Parathyroid adenoma (tissue), 2 donors: Measurements from ENCODE around the gene CLIP3.

Experiments used
- H2AFZ ChIP-seq: fragments of 300-600 bp; sonication (generic); one replicate; pipeline ENCODE4 v1.7.0; 2017; ENCODE audit warnings: antibody characterized with exemption, mild to moderate bottlenecking
- H3K27ac ChIP-seq: fragments of 300-600 bp; sonication (generic); one replicate; pipeline ENCODE4 v1.7.0; 2017
- H3K27me3 ChIP-seq: fragments of 300-600 bp; sonication (generic); one replicate; pipeline ENCODE4 v1.7.0; 2017; ENCODE audit warnings: low read length; ENCODE audit not compliant: control insufficient read depth, insufficient read depth
- H3K36me3 ChIP-seq: fragments of 300-600 bp; sonication (generic); one replicate; pipeline ENCODE4 v1.7.0; 2017; ENCODE audit warnings: low read length; ENCODE audit not compliant: control insufficient read depth, insufficient read depth
- H3K4me1 ChIP-seq: fragments of 300-600 bp; sonication (generic); one replicate; pipeline ENCODE4 v1.7.0; 2017; ENCODE audit warnings: control low read depth
- H3K4me2 ChIP-seq: fragments of 300-600 bp; sonication (generic); one replicate; pipeline ENCODE4 v1.7.0; 2017; ENCODE audit warnings: low read length
- H3K4me3 ChIP-seq: fragments of 300-600 bp; sonication (generic); one replicate; pipeline ENCODE4 v1.7.0; 2017; ENCODE audit warnings: low read depth, low read length
- H3K79me2 ChIP-seq: fragments of 300-600 bp; sonication (generic); one replicate; pipeline ENCODE4 v1.7.0; 2017; ENCODE audit warnings: control low read depth
- H3K9ac ChIP-seq: fragments of 300-600 bp; sonication (generic); one replicate; pipeline ENCODE4 v1.7.0; 2017; ENCODE audit warnings: mild to moderate bottlenecking
- H3K9me3 ChIP-seq: fragments of 300-600 bp; sonication (generic); one replicate; pipeline ENCODE4 v1.7.0; 2017; ENCODE audit warnings: low read length; ENCODE audit not compliant: control insufficient read depth
- TF ChIP-seq, protein P1 (sequence below): fragments of 300-600 bp; sonication (generic); IDR thresholded peaks from one replicate; pipeline ENCODE4 v1.7.0; 2017; ENCODE audit warnings: antibody characterized with exemption, mild to moderate bottlenecking
- donor health status: primary hyperparathyroidism.

The CLIP3 gene

DNA sequence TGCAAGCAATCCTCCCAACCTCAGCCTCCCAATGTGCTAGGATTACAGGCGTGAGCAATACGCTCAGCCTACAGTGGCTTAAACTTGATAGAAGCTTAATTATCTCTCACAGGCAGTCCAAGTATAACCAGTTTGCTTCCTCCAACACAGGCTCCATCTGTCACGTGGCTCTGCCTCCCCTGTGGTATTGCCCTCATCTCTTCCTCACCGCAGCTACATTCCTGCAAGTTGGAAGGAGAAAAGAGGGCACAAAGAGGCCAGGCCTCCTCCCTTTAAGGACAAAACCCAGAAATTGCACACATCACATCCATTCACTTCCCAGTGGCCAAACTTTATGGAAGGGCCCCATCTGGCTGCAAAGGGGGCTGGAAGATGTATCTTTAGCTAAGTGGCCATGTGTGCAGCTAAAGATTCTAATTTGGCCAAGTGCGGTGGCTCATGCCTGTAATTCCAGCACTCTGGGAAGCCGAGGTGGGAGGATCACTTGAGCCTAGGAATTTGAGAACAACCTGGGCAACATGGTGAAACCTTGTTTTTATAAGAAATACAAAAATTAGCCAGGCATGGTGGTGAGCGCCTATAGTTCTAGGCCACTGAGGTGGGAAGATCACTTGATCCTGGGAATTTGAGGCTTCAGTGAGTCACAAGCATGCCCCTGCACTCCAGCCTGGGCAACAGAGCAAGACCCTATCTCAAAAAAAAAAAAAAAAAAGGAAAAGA, 40.8 kb downstream of the CLIP3 start:
- peaks cover 8% of the 10 kb centered on the region for H3K4me1 ChIP-seq
- no peak overlapping the region for H3K4me2 ChIP-seq
- no peak overlapping the region for H3K4me3 ChIP-seq
- H3K27ac ChIP-seq = no peak overlapping the region
- peaks cover 18% of the 10 kb centered on the region for H3K79me2 ChIP-seq
- H3K9me3 ChIP-seq = no peaks in the 10 kb centered on the region
- H3K27me3 ChIP-seq = no peaks in the 10 kb centered on the region
- no peak overlapping the region for H2AFZ ChIP-seq
- H3K36me3 ChIP-seq = no peaks in the 10 kb centered on the region
- TF ChIP-seq, protein P1, sequence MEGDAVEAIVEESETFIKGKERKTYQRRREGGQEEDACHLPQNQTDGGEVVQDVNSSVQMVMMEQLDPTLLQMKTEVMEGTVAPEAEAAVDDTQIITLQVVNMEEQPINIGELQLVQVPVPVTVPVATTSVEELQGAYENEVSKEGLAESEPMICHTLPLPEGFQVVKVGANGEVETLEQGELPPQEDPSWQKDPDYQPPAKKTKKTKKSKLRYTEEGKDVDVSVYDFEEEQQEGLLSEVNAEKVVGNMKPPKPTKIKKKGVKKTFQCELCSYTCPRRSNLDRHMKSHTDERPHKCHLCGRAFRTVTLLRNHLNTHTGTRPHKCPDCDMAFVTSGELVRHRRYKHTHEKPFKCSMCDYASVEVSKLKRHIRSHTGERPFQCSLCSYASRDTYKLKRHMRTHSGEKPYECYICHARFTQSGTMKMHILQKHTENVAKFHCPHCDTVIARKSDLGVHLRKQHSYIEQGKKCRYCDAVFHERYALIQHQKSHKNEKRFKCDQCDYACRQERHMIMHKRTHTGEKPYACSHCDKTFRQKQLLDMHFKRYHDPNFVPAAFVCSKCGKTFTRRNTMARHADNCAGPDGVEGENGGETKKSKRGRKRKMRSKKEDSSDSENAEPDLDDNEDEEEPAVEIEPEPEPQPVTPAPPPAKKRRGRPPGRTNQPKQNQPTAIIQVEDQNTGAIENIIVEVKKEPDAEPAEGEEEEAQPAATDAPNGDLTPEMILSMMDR = no peak
- H3K9ac ChIP-seq = no peak overlapping the region

DNA sequence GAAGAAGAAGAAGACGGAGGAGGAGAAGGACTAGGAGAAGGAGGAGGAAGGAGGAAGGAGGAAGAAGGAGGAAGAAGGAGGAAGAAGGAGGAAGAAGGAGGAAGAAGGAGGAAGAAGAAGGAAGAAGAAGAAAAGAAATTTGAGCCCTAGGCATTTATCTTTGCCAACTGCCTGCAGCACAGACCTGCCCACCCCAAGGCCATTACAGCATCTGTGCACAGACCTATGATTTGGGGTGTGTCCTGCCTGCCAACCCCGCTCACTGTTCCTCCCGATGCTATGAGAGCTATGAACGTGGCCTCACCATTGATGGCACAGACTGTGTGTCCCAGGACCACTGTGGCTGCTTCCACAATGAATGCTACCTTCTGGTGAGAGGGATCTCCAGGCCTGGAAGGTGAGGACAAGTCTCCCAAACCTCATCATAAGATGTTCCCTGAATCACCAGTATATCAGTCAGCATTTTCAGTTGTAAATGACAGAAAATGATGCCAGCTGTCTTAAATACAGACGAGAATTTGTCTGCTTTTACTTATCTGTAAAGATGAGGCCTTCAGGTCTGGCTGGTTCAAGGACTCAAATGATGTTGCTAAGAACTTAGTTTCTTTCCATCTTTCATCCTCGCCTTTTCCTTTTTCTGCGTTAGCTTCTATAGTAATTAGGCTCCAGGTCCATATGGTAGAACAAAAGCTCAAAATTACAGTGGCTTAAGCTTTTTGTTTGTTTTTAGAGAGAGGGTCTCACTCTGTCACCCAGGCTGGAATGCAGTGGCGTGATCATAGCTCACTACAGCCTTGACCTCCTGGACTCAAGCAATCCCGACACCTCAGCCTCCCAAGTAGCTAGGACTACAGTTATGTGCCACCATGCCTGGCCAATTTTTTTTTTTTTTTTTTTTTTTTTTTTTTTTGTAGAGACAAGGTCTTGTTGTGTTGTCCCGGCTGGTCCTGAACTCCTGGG, 41.6 kb downstream of the CLIP3 start:
- no peaks in the 10 kb centered on the region for H3K36me3 ChIP-seq
- no peak overlapping the region for H3K4me3 ChIP-seq
- peaks cover 2% of the 10 kb centered on the region for H3K4me1 ChIP-seq
- no peaks in the 10 kb centered on the region for H3K27me3 ChIP-seq
- no peak overlapping the region for H2AFZ ChIP-seq
- no peaks in the 10 kb centered on the region for H3K9me3 ChIP-seq
- peaks cover 11% of the 10 kb centered on the region for H3K79me2 ChIP-seq
- H3K27ac ChIP-seq = no peak overlapping the region
- TF ChIP-seq, protein P1 = no peak
- H3K4me2 ChIP-seq = no peak overlapping the region
- H3K9ac ChIP-seq = no peak overlapping the region

DNA sequence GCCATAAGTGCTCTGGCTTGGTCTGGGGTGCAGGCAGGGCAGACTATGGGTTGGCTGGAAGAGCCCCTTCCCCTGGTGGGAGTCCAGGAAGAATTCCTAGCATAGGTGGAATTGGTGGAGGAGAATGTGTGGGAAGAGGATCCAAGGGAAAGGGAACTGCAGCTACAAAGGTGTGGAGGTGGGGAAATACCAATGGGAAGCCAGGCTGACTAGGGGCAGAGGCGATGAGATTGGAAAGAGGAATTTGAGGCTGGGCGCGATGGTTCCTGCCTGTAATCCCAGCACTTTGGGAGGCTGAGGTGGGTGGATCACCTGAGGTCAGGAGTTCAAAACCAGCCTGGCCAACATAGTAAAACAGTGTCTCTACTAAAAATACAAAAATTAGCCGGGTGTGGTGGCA, 42.5 kb downstream of the CLIP3 start:
- no peaks in the 10 kb centered on the region for H3K36me3 ChIP-seq
- no peak overlapping the region for H2AFZ ChIP-seq
- TF ChIP-seq, protein P1 = no peak
- H3K79me2 ChIP-seq = peaks cover 3% of the 10 kb centered on the region
- H3K4me2 ChIP-seq = no peak overlapping the region
- no peaks in the 10 kb centered on the region for H3K4me1 ChIP-seq
- H3K9me3 ChIP-seq = no peaks in the 10 kb centered on the region
- H3K27me3 ChIP-seq = no peaks in the 10 kb centered on the region
- H3K9ac ChIP-seq = no peak overlapping the region
- no peak overlapping the region for H3K4me3 ChIP-seq
- H3K27ac ChIP-seq = no peak overlapping the region

DNA sequence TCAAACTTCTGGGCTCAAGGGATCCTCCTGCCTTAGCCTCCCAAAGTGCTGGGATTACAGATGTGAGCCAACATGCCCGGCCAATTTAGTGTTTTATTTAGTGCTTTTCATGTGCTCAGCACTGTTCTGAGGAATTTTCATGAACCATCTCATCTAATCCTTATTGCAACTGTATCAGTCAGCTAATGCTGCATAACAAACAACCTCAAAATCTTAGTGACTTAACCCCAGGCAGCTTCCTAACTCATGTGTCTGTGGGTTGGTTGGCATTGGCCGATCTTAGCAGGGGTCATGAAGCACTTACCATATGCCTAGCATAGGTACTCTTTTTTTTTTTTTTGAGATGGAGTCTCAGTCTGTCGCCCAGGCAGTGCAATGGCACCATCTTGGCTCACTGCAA, 43.8 kb downstream of the CLIP3 start:
- Histone ChIP-seq H3K9me3 (no peaks in the 10 kb centered on the region), H3K4me2 (no peak overlapping the region), H3K9ac (no peak overlapping the region), H3K27me3 (no peaks in the 10 kb centered on the region), H3K4me1 (no peaks in the 10 kb centered on the region), H3K4me3 (no peak overlapping the region), H3K36me3 (no peaks in the 10 kb centered on the region), H3K79me2 (no peaks in the 10 kb centered on the region), H3K27ac (no peak overlapping the region), H2AFZ (no peak overlapping the region)
- TF ChIP-seq, protein P1 = no peak
